WERI-Rb-1 (cell line): ENCODE data around the gene TUBGCP2.

Source experiments
- DNase-seq: peaks from one replicate; pipeline ENCODE4 v3.0.0-alpha.2; 2020
- H3K27ac ChIP-seq: fragments of 250-450 bp; sonication (Bioruptor Pico); 2 replicates; pipeline ENCODE4 v1.5.1; 2020; ENCODE audit warnings: mild to moderate bottlenecking, moderate library complexity
- H3K27me3 ChIP-seq: fragments of 250-450 bp; sonication (Bioruptor Pico); 2 replicates; pipeline ENCODE4 v1.5.1; 2021; ENCODE audit warnings: mild to moderate bottlenecking, low read depth, moderate library complexity; ENCODE audit not compliant: insufficient read depth, severe bottlenecking
- H3K36me3 ChIP-seq: fragments of 250-450 bp; sonication (Bioruptor Pico); 2 replicates; pipeline ENCODE4 v1.5.1; 2020; ENCODE audit warnings: mild to moderate bottlenecking, moderate library complexity
- H3K4me3 ChIP-seq: 2 replicates; pipeline ENCODE4 v1.5.1; 2011; ENCODE audit warnings: low read depth, mild to moderate bottlenecking, control low read depth, low read length
- H3K9me3 ChIP-seq: fragments of 250-450 bp; sonication (Bioruptor Pico); 2 replicates; pipeline ENCODE4 v1.5.1; 2021; ENCODE audit warnings: mild to moderate bottlenecking, moderate library complexity; ENCODE audit not compliant: severe bottlenecking
- TF ChIP-seq, protein P1 (sequence below): IDR thresholded peaks from 2 replicates; pipeline ENCODE4 v1.5.1; 2011; ENCODE audit warnings: low read depth, mild to moderate bottlenecking, control low read depth, inconsistent platforms, low read length

The TUBGCP2 gene

DNA sequence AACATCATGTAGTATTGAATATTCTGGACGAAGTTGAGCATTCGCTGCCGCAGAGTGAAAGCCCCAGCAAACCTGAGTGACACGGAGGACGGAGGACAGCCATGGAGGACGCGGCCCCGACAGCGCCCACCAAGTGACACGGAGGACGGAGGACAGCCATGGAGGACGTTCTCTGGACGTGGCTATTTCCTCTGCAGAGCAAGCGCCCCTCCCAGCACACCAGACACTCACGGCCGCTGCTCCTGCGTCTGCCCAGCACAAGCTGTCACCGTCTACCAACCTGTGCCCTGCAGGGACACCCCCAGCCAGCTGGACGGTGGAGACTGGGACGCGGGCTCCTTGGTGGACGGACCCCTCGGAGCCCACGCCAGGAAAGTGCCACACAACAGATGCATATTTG, 24.7 kb downstream of the TUBGCP2 start:
- no peak overlapping the region for H3K27ac ChIP-seq
- no peak overlapping the region for H3K4me3 ChIP-seq
- no peaks in the 10 kb centered on the region for H3K27me3 ChIP-seq
- TF ChIP-seq, protein P1, sequence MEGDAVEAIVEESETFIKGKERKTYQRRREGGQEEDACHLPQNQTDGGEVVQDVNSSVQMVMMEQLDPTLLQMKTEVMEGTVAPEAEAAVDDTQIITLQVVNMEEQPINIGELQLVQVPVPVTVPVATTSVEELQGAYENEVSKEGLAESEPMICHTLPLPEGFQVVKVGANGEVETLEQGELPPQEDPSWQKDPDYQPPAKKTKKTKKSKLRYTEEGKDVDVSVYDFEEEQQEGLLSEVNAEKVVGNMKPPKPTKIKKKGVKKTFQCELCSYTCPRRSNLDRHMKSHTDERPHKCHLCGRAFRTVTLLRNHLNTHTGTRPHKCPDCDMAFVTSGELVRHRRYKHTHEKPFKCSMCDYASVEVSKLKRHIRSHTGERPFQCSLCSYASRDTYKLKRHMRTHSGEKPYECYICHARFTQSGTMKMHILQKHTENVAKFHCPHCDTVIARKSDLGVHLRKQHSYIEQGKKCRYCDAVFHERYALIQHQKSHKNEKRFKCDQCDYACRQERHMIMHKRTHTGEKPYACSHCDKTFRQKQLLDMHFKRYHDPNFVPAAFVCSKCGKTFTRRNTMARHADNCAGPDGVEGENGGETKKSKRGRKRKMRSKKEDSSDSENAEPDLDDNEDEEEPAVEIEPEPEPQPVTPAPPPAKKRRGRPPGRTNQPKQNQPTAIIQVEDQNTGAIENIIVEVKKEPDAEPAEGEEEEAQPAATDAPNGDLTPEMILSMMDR: no peak
- no peak for DNase-seq
- no peaks in the 10 kb centered on the region for H3K9me3 ChIP-seq
- H3K36me3 ChIP-seq: peaks cover 60% of the 10 kb centered on the region

DNA sequence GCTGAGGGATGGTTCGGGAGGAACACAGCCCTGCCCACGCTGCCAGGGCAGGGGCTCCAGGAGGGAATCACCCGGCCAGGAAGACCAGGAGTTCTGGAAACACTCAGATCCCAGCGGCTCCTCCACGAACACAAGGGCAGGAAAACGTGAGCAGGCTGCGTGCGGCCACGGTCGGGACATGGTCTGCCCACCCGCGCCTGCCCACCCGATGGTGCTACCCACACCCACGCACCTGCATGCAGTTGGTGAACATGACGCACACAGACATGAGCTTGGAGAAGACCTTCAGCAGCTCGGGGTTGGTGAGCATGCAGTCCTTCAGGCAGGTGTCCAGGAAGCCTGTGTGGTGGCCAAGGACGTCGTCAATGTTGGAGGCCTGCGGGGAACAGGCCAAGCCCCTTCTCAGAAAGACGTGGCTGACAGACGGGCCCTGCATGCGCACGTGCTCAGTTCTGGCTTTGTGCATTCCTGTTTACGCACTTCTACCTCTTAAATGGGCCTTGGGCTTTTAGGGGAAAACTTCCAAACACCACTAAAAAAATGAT, 25.8 kb downstream of the TUBGCP2 start:
- TF ChIP-seq, protein P1: no peak
- no peak for DNase-seq
- peaks cover 56% of the 10 kb centered on the region for H3K36me3 ChIP-seq

DNA sequence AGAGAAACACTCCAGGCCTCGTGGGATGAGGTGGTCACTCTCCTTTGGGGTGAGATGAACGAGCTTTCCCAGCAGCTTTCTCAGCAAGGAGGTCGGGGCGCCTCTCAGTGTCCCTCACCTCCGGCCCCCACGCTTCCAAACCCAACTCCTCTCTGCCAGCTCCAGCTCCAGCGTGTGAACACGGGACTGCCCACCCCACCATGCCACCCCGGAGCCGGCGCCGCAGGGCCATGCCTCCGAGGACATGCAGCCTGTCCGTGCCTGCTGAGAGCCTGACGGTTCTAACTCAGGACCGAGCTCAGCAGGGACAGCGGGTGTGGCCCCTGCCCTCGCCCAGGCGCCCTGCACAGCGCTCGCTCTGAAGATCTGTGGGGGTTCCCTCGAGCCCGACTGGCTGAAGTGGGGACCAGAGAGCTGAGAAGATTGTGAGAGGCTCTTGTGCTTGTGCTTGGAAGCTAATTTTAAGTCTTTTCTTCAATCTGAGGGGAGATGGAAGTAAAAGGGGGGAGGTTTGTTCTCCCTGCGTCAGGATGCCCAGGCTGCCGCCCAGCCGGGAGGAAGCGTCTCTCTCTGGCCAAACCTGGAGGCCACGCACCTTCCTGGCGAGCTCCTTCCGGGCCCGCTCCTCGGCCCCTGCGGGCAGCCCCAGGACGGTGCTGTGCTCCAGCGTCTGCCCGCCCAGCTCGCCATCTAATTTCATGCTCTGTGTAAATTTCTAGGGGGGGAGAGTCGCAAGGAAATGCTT, 26.9 kb downstream of the TUBGCP2 start:
- Histone ChIP-seq H3K4me3 (no peak overlapping the region), H3K27ac (no peak overlapping the region), H3K9me3 (no peaks in the 10 kb centered on the region), H3K36me3 (peaks cover 47% of the 10 kb centered on the region), H3K27me3 (no peaks in the 10 kb centered on the region)
- TF ChIP-seq, protein P1: no peak
- no peak for DNase-seq

More for the DNA sequence above, 25.8 kb downstream of the TUBGCP2 start:
- Histone ChIP-seq H3K27me3 (no peaks in the 10 kb centered on the region), H3K9me3 (no peaks in the 10 kb centered on the region), H3K27ac (no peak overlapping the region), H3K4me3 (no peak overlapping the region)

DNA sequence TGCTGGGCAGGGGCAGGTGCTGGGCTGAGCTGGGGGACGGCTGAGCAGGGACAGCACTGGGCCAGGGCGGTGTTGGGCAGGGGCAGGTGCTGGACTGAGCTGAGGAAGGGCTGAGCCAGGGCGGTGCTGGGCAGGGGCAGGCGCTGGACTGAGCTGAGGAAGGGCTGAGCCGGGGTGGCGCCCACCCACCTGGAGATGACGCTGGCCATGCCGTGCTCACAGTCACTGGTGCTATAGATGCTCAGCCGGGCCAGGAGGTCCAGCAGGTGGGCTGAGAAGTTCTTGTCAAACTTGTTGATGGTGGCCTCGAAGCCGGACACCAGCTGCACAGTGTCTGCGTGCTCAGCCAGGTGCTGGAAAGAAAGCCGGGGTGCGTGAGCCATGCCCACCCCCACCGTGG, 27.6 kb downstream of the TUBGCP2 start:
- no peaks in the 10 kb centered on the region for H3K9me3 ChIP-seq
- DNase-seq: no peak
- H3K27me3 ChIP-seq: peaks cover 6% of the 10 kb centered on the region
- peaks cover 40% of the 10 kb centered on the region for H3K36me3 ChIP-seq
- no peak overlapping the region for H3K27ac ChIP-seq
- H3K4me3 ChIP-seq: no peak overlapping the region
- TF ChIP-seq, protein P1: no peak

DNA sequence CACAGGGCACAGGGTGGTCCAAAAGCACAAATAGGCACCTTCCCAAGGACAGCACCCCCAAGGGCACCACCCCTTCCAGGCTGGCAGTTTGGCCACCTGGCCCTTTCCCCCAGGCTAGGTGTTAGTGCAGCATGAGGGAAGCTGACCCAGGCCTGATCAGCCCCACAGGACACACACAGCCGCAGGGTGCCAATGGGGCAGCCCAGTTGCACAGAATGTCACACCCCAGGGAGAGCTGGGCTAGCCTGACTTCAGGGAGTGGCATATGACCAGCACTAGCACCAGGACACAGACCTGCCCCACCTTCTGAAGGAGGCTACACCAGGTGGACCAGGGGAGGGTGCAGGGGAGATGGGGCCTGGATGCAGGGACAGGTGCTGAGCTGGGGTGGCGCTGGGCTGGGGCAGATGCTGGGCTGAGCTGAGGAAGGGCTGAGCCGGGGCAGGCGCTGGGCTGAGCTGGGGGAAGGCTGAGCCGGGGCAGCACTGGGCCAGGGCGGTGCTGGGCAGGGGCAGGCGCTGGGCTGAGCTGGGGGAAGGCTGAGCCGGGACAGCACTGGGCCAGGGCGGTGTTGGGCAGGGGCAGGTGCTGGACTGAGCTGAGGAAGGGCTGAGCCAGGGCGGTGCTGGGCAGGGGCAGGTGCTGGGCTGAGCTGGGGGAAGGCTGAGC, 28.1 kb downstream of the TUBGCP2 start:
- H3K36me3 ChIP-seq: peaks cover 37% of the 10 kb centered on the region
- TF ChIP-seq, protein P1: no peak

More for the DNA sequence above, 28.1 kb downstream of the TUBGCP2 start:
- DNase-seq: no peak
- Histone ChIP-seq H3K4me3 (no peak overlapping the region), H3K9me3 (no peaks in the 10 kb centered on the region), H3K27me3 (peaks cover 10% of the 10 kb centered on the region), H3K27ac (no peak overlapping the region)
